HepG2 (cell line): ENCODE results near the gene LRRC27. TPM values are rescaled to one million over a fixed set of nuclear protein-coding genes. Genes with fewer than 3 reads are reported as not detected.
A peak's percentile ranks its signal among the peaks of the same experiment; 100 is the strongest.

ENCODE experiments used
- ATAC-seq: fragments of 200-7000 bp; cut with Tn5 transposase; 3 replicates; pipeline ENCODE4 v1.9.1; 2020; ENCODE audit warnings: mild to moderate bottlenecking, moderate library complexity
- BruUV-seq: library from RNA; stranded (reverse); fragments of 400-500 nt; replicated peaks from 2 replicates; lab custom pipeline; 2021; lab: Mats Ljungman, UMichigan
- CTCF ChIA-PET: fragments of 300-600 bp; formaldehyde crosslinking; extraction: SDS; loops from one replicate; lab custom pipeline; 2021; ENCODE audit warnings: low total read pairs, inconsistent platforms, low intra/inter-chr PET ratio; lab: Yijun Ruan, JAX
- POLR2A ChIA-PET: fragments of 350-600 bp; sonication (Branson Sonifier 250); formaldehyde crosslinking; loops from one replicate; lab custom pipeline; 2020; ENCODE audit warnings: antibody characterized with exemption, inconsistent platforms; lab: Yijun Ruan, JAX
- DNase-seq: peaks from one replicate; pipeline ENCODE4 v3.0.0-alpha.2; 2015; ENCODE audit warnings: low spot score
- FAIRE-seq: peaks from 3 replicates; lab custom pipeline; 2011; peaks lifted over from hg19 to GRCh38; lab: Jason Lieb, UNC
- H2AFZ ChIP-seq: one replicate; pipeline ENCODE4 v1.6.1; 2011; ENCODE audit warnings: low read length, inconsistent platforms
- H3K27ac ChIP-seq: fragments of 300-600 bp; 3 replicates; pipeline ENCODE4 v1.8.0; 2011; ENCODE audit warnings: mixed run types, mild to moderate bottlenecking, mixed read lengths, low read length, inconsistent platforms; ENCODE audit not compliant: insufficient read depth; ENCODE audit errors: extremely low read length
- H3K27me3 ChIP-seq, 2 experiments: fragments of 200-600 bp in 1 of 2; 2 replicates in 1 of 2; 3 replicates in 1 of 2; pipeline versions ENCODE4 v1.6.0 to v1.8.0; 2011; ENCODE audit warnings: low read length in 2 of 2, mild to moderate bottlenecking in 2 of 2, moderate library complexity in 2 of 2, inconsistent platforms in 1 of 2; ENCODE audit not compliant: insufficient read depth in 2 of 2, control insufficient read depth in 1 of 2
- H3K36me3 ChIP-seq, 2 experiments: fragments of 200-600 bp in 1 of 2; replicated peaks in 1 of 2; 2 replicates in 1 of 2; 3 replicates in 1 of 2; pipeline versions ENCODE4 v1.5.1 to v1.8.0; 2011; ENCODE audit warnings: low read length in 2 of 2, inconsistent platforms in 1 of 2; ENCODE audit not compliant: insufficient read depth in 2 of 2, control insufficient read depth in 1 of 2
- H3K4me1 ChIP-seq: 2 replicates; pipeline ENCODE4 v1.5.1; 2012; ENCODE audit warnings: low read length, inconsistent platforms; ENCODE audit not compliant: insufficient read depth
- H3K4me2 ChIP-seq: 2 replicates; pipeline ENCODE4 v1.6.0; 2011; ENCODE audit warnings: low read depth, low read length, inconsistent platforms
- H3K4me3 ChIP-seq, 3 experiments: fragments of 200-600 bp in 1 of 3; sonication (generic), shearing (Covaris generic) in 1 of 3; replicated peaks in 1 of 3; 2 replicates each; pipeline ENCODE4 v1.5.1; 2011 to 2016; ENCODE audit warnings: low read length in 3 of 3, inconsistent platforms in 2 of 3, low read depth in 2 of 3, mild to moderate bottlenecking in 2 of 3, control low read depth in 1 of 3, mixed read lengths in 1 of 3; ENCODE audit not compliant: insufficient read depth in 1 of 3
- H3K79me2 ChIP-seq: one replicate; pipeline ENCODE4 v1.6.1; 2011; ENCODE audit warnings: low read length, inconsistent platforms; ENCODE audit not compliant: insufficient read depth
- H3K9ac ChIP-seq: 2 replicates; pipeline ENCODE4 v1.6.0; 2011; ENCODE audit warnings: mild to moderate bottlenecking, low read depth, low read length, inconsistent platforms; ENCODE audit not compliant: insufficient read depth
- H3K9me3 ChIP-seq: 2 replicates; pipeline ENCODE4 v1.5.1; 2012; ENCODE audit warnings: mild to moderate bottlenecking, low read length
- H4K20me1 ChIP-seq: 2 replicates; pipeline ENCODE4 v1.6.0; 2011; ENCODE audit warnings: inconsistent platforms, mild to moderate bottlenecking, low read length, moderate library complexity; ENCODE audit not compliant: insufficient read depth
- ARID4A ChIP-seq: sonication (generic); formaldehyde crosslinking; IDR thresholded peaks from 2 replicates; pipeline ENCODE4 v1.5.0; 2020; ENCODE audit warnings: mild to moderate bottlenecking, missing genetic modification reagents, borderline replicate concordance
- FOXA3 ChIP-seq: IDR thresholded peaks from 2 replicates; pipeline ENCODE4 v1.6.1; 2016; ENCODE audit warnings: missing genetic modification reagents, missing compliant biosample characterization
- GABPB1 ChIP-seq: IDR thresholded peaks from 2 replicates; pipeline ENCODE4 v1.6.1; 2016; ENCODE audit warnings: mild to moderate bottlenecking, missing genetic modification reagents, moderate library complexity, missing compliant biosample characterization
- NFYC ChIP-seq: IDR thresholded peaks from 2 replicates; pipeline ENCODE4 v1.6.1; 2016; ENCODE audit warnings: missing genetic modification reagents, missing compliant biosample characterization
- PCBP2 ChIP-seq: fragments of 200-400 bp; formaldehyde crosslinking; optimal IDR thresholded peaks from 2 replicates; pipeline ENCODE3; 2018; ENCODE audit warnings: low read length, low read depth; ENCODE audit not compliant: poor library complexity, severe bottlenecking
- TBP ChIP-seq: sonication (generic); formaldehyde crosslinking; IDR thresholded peaks from 2 replicates; pipeline ENCODE4 v1.5.0; 2020; ENCODE audit warnings: missing genetic modification reagents
- THAP7 ChIP-seq: sonication (generic); formaldehyde crosslinking; IDR thresholded peaks from 2 replicates; pipeline ENCODE4 v1.8.1; 2023; ENCODE audit warnings: mild to moderate bottlenecking, missing genetic modification reagents
- ZNF331 ChIP-seq: sonication (generic); formaldehyde crosslinking; IDR thresholded peaks from 2 replicates; pipeline ENCODE4 v1.4.0; 2020; ENCODE audit warnings: missing genetic modification reagents
- WGBS: methylation state at CpG from one replicate; pipeline ENCODE4 v1.1.6; 2017; ENCODE audit warnings: low lambda C conversion rate; 5-methylcytosine and 5-hydroxymethylcytosine counted together
- in situ Hi-C: cut with HindIII; loops from 2 replicates; pipeline ENCODE4 v1.10.0; 2017; ENCODE audit warnings: low pct_unique_long_range_greater_than_20kb; ENCODE audit not compliant: extremely low pct_ligation_motif_present
- intact Hi-C: fragments of 100-400 bp; cut with micrococcal nuclease; formaldehyde crosslinking; loops from one replicate; pipeline ENCODE4 v1.10.0; 2022; ENCODE audit not compliant: unreplicated experiment
- polyA plus RNA-seq, 8 experiments: library from polyadenylated mRNA; depleted of rRNA in 3 of 8; stranded (reverse) in 7 of 8; unstranded in 1 of 8; fragments of >200 nt; fragmentation: Illumina TruSeq in 4 of 8; extraction: Trizol in 4 of 8; gene quantifications; 2 replicates each; pipeline versions ENCODE4 v1.2.1 to v1.2.3, GENCODE V29; 2011 to 2016; ENCODE audit warnings: low read depth in 4 of 8, missing spikeins in 1 of 8, mixed read lengths in 1 of 8; ENCODE audit not compliant: insufficient read depth in 1 of 8
- total RNA-seq, 5 experiments: library from RNA; depleted of rRNA; stranded (reverse); fragments of >200 nt; fragmentation: Illumina TruSeq; extraction: Trizol; gene quantifications; 2 replicates each; pipeline ENCODE4 v1.2.3, GENCODE V29; 2016; ENCODE audit warnings: low read depth in 1 of 5
- TF ChIP-seq, protein P1 (sequence below): sonication (generic); formaldehyde crosslinking; IDR thresholded peaks from 2 replicates; pipeline ENCODE4 v1.5.1; 2020; ENCODE audit warnings: mild to moderate bottlenecking, missing genetic modification reagents, moderate library complexity
- TF ChIP-seq, protein P2 (sequence below): sonication (generic); formaldehyde crosslinking; IDR thresholded peaks from 2 replicates; pipeline ENCODE4 v1.4.0; 2020; ENCODE audit warnings: missing genetic modification reagents, mild to moderate bottlenecking, borderline replicate concordance

The LRRC27 gene
- total and polyA plus RNA-seq, 2 of the 13 experiments (the other 11 are each of a cell fraction or from before 2014, with no cell fraction given), result 4.2 to 4.6 TPM

- TF ChIP-seq, protein P1, sequence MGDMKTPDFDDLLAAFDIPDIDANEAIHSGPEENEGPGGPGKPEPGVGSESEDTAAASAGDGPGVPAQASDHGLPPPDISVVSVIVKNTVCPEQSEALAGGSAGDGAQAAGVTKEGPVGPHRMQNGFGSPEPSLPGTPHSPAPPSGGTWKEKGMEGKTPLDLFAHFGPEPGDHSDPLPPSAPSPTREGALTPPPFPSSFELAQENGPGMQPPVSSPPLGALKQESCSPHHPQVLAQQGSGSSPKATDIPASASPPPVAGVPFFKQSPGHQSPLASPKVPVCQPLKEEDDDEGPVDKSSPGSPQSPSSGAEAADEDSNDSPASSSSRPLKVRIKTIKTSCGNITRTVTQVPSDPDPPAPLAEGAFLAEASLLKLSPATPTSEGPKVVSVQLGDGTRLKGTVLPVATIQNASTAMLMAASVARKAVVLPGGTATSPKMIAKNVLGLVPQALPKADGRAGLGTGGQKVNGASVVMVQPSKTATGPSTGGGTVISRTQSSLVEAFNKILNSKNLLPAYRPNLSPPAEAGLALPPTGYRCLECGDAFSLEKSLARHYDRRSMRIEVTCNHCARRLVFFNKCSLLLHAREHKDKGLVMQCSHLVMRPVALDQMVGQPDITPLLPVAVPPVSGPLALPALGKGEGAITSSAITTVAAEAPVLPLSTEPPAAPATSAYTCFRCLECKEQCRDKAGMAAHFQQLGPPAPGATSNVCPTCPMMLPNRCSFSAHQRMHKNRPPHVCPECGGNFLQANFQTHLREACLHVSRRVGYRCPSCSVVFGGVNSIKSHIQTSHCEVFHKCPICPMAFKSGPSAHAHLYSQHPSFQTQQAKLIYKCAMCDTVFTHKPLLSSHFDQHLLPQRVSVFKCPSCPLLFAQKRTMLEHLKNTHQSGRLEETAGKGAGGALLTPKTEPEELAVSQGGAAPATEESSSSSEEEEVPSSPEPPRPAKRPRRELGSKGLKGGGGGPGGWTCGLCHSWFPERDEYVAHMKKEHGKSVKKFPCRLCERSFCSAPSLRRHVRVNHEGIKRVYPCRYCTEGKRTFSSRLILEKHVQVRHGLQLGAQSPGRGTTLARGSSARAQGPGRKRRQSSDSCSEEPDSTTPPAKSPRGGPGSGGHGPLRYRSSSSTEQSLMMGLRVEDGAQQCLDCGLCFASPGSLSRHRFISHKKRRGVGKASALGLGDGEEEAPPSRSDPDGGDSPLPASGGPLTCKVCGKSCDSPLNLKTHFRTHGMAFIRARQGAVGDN (CRISPR knock-in tag), result peak; percentile 57
- no peak for TF ChIP-seq THAP7 (CRISPR knock-in tag)
- TF ChIP-seq NFYC (CRISPR knock-in tag), result no peak
- TF ChIP-seq TBP, result no peak
- TF ChIP-seq GABPB1, result peak; percentile 38; the same call in 1 of the 2 replicates
- TF ChIP-seq, all 625 proteins: peak for 3
These were observed 51.8 kb downstream of the LRRC27 start (continued) for GRCh38 chr10:132383751-132384196.

DNA sequence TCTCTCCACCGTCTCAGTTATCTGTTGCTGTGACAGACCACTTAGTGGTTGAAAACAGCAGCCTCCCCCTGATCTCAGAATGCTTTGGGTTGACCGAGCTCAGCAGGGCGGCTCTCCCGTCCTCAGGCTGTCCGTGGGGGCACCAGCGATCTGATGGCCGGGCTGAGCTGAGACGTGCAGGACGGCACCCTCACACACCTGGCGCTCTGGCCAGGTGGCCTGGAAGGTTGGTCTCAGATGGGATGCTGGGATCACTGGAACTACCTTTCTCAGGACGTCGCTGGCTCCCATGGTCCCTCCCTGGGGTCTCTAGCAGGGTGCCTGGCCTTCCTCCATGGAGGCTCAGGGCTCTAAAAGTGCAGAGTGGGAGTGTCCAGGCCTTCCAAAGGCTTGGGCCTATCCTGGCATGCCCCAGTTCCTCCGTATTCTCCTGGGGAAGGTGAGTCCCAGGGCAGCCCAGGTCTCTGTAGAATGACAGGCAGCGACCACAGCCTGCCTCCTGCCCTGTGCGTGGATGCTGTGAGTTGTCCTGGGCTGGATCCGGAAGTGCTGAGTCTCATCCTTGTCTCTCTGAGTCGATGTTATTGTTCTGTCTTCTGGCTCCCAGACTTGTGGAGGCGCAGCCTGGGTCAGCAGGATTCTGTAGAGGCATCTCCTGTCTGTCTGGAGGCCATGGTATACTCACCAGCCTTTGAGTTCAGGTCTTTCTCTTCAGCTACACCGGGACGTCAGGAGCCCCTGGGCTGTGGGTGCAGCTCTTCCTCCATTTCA is 52.8 kb downstream of the LRRC27 start:
- H4K20me1 ChIP-seq, result no peaks in the 10 kb centered on the region
- intact Hi-C loops (no loop called here), in situ Hi-C loops (loop anchor here (5.0 to 10.0 kb wide), 2 partner anchors 67 to 250 kb away; no protein-coding TSS in a partner anchor)
- no peak overlapping the region for H2AFZ ChIP-seq
- no peak overlapping the region for H3K4me3 ChIP-seq
- DNase-seq, result no peak
- H3K79me2 ChIP-seq, result no peaks in the 10 kb centered on the region
- FAIRE-seq, result no peak
- no peak overlapping the region for H3K9ac ChIP-seq
- CTCF ChIA-PET, result no interaction called here
- H3K4me1 ChIP-seq, result peaks cover 54% of the 10 kb centered on the region
- ATAC-seq, result no peak; the same call in 2 of the 3 replicates
- H3K27ac ChIP-seq, result no peak overlapping the region
- 49% methylated on average over 13 of the region's 20 CpGs for WGBS
- peaks cover 3 to 34% of the 10 kb centered on the region in 2 experiments; a peak in 2 of 5 replicates for H3K27me3 ChIP-seq
- no peak overlapping the region; the same call in 1 of the 2 replicates for H3K4me2 ChIP-seq
- no peaks in the 10 kb centered on the region for H3K36me3 ChIP-seq
- no TSS peak for BruUV-seq
- POLR2A ChIA-PET, result no interaction called here
- no peaks in the 10 kb centered on the region for H3K9me3 ChIP-seq
- TF ChIP-seq PCBP2 (no peak), ZNF331 (CRISPR knock-in tag) (peak; percentile 93), FOXA3 (CRISPR knock-in tag) (no peak), ARID4A (no peak)
- TF ChIP-seq, protein P2, sequence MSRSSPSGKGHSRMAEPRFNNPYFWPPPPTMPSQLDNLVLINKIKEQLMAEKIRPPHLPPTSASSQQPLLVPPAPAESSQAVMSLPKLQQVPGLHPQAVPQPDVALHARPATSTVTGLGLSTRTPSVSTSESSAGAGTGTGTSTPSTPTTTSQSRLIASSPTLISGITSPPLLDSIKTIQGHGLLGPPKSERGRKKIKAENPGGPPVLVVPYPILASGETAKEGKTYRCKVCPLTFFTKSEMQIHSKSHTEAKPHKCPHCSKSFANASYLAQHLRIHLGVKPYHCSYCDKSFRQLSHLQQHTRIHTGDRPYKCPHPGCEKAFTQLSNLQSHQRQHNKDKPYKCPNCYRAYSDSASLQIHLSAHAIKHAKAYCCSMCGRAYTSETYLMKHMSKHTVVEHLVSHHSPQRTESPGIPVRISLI, result no peak
